HepG2 (cell line): ENCODE measurements around the gene MTHFS. TPM values are rescaled to one million over a fixed set of nuclear protein-coding genes. Genes with fewer than 3 reads are reported as not detected.

ENCODE experiments used
- ATAC-seq: fragments of 200-7000 bp; cut with Tn5 transposase; 3 replicates; pipeline ENCODE4 v1.9.1; 2020; ENCODE audit warnings: mild to moderate bottlenecking, moderate library complexity
- BruUV-seq: library from RNA; stranded (reverse); fragments of 400-500 nt; replicated peaks from 2 replicates; lab custom pipeline; 2021; lab: Mats Ljungman, UMichigan
- CTCF ChIA-PET: fragments of 300-600 bp; formaldehyde crosslinking; extraction: SDS; loops from one replicate; lab custom pipeline; 2021; ENCODE audit warnings: low total read pairs, inconsistent platforms, low intra/inter-chr PET ratio; lab: Yijun Ruan, JAX
- POLR2A ChIA-PET: fragments of 350-600 bp; sonication (Branson Sonifier 250); formaldehyde crosslinking; loops from one replicate; lab custom pipeline; 2020; ENCODE audit warnings: antibody characterized with exemption, inconsistent platforms; lab: Yijun Ruan, JAX
- DNase-seq: peaks from one replicate; pipeline ENCODE4 v3.0.0-alpha.2; 2015; ENCODE audit warnings: low spot score
- FAIRE-seq: peaks from 3 replicates; lab custom pipeline; 2011; peaks lifted over from hg19 to GRCh38; lab: Jason Lieb, UNC
- H2AFZ ChIP-seq: one replicate; pipeline ENCODE4 v1.6.1; 2011; ENCODE audit warnings: low read length, inconsistent platforms
- H3K27ac ChIP-seq: fragments of 300-600 bp; 3 replicates; pipeline ENCODE4 v1.8.0; 2011; ENCODE audit warnings: mixed run types, mild to moderate bottlenecking, mixed read lengths, low read length, inconsistent platforms; ENCODE audit not compliant: insufficient read depth; ENCODE audit errors: extremely low read length
- H3K27me3 ChIP-seq, 2 experiments: fragments of 200-600 bp in 1 of 2; 2 replicates in 1 of 2; 3 replicates in 1 of 2; pipeline versions ENCODE4 v1.6.0 to v1.8.0; 2011; ENCODE audit warnings: low read length in 2 of 2, mild to moderate bottlenecking in 2 of 2, moderate library complexity in 2 of 2, inconsistent platforms in 1 of 2; ENCODE audit not compliant: insufficient read depth in 2 of 2, control insufficient read depth in 1 of 2
- H3K36me3 ChIP-seq, 2 experiments: fragments of 200-600 bp in 1 of 2; replicated peaks in 1 of 2; 2 replicates in 1 of 2; 3 replicates in 1 of 2; pipeline versions ENCODE4 v1.5.1 to v1.8.0; 2011; ENCODE audit warnings: low read length in 2 of 2, inconsistent platforms in 1 of 2; ENCODE audit not compliant: insufficient read depth in 2 of 2, control insufficient read depth in 1 of 2
- H3K4me1 ChIP-seq: 2 replicates; pipeline ENCODE4 v1.5.1; 2012; ENCODE audit warnings: low read length, inconsistent platforms; ENCODE audit not compliant: insufficient read depth
- H3K4me2 ChIP-seq: 2 replicates; pipeline ENCODE4 v1.6.0; 2011; ENCODE audit warnings: low read depth, low read length, inconsistent platforms
- H3K4me3 ChIP-seq, 3 experiments: fragments of 200-600 bp in 1 of 3; sonication (generic), shearing (Covaris generic) in 1 of 3; replicated peaks in 1 of 3; 2 replicates each; pipeline ENCODE4 v1.5.1; 2011 to 2016; ENCODE audit warnings: low read length in 3 of 3, inconsistent platforms in 2 of 3, low read depth in 2 of 3, mild to moderate bottlenecking in 2 of 3, control low read depth in 1 of 3, mixed read lengths in 1 of 3; ENCODE audit not compliant: insufficient read depth in 1 of 3
- H3K79me2 ChIP-seq: one replicate; pipeline ENCODE4 v1.6.1; 2011; ENCODE audit warnings: low read length, inconsistent platforms; ENCODE audit not compliant: insufficient read depth
- H3K9ac ChIP-seq: 2 replicates; pipeline ENCODE4 v1.6.0; 2011; ENCODE audit warnings: mild to moderate bottlenecking, low read depth, low read length, inconsistent platforms; ENCODE audit not compliant: insufficient read depth
- H3K9me3 ChIP-seq: 2 replicates; pipeline ENCODE4 v1.5.1; 2012; ENCODE audit warnings: mild to moderate bottlenecking, low read length
- H4K20me1 ChIP-seq: 2 replicates; pipeline ENCODE4 v1.6.0; 2011; ENCODE audit warnings: inconsistent platforms, mild to moderate bottlenecking, low read length, moderate library complexity; ENCODE audit not compliant: insufficient read depth
- DPF2 ChIP-seq: sonication (generic); formaldehyde crosslinking; IDR thresholded peaks from 2 replicates; pipeline ENCODE4 v1.4.0; 2020; ENCODE audit warnings: mild to moderate bottlenecking, low read depth, missing genetic modification reagents, borderline replicate concordance
- MBD4 ChIP-seq: IDR thresholded peaks from 2 replicates; pipeline ENCODE4 v1.6.1; 2012; ENCODE audit warnings: low read length, inconsistent platforms, borderline replicate concordance
- MEIS1 ChIP-seq: sonication (generic); formaldehyde crosslinking; IDR thresholded peaks from 2 replicates; pipeline ENCODE4 v1.9.0; 2021; ENCODE audit warnings: mild to moderate bottlenecking, missing genetic modification reagents, moderate library complexity, borderline replicate concordance
- NCOR1 ChIP-seq: fragments of 200-600 bp; sonication (generic); IDR thresholded peaks from 2 replicates; pipeline ENCODE4 v1.7.0; 2017; ENCODE audit warnings: antibody characterized with exemption, low read length, borderline replicate concordance
- RFXAP ChIP-seq: sonication (generic); formaldehyde crosslinking; IDR thresholded peaks from 2 replicates; pipeline ENCODE4 v1.4.0; 2020; ENCODE audit warnings: missing genetic modification reagents, borderline replicate concordance
- SMAD9 ChIP-seq: sonication (generic); formaldehyde crosslinking; IDR thresholded peaks from 2 replicates; pipeline ENCODE4 v1.5.1; 2020; ENCODE audit warnings: mild to moderate bottlenecking, missing genetic modification reagents
- ZNF230 ChIP-seq: sonication (generic); formaldehyde crosslinking; IDR thresholded peaks from 2 replicates; pipeline ENCODE4 v1.4.0; 2020; ENCODE audit warnings: mild to moderate bottlenecking, missing genetic modification reagents
- ZNF672 ChIP-seq: sonication (generic); formaldehyde crosslinking; IDR thresholded peaks from 2 replicates; pipeline ENCODE4 v1.8.1; 2022; ENCODE audit warnings: missing genetic modification reagents
- WGBS: methylation state at CpG from one replicate; pipeline ENCODE4 v1.1.6; 2017; ENCODE audit warnings: low lambda C conversion rate; 5-methylcytosine and 5-hydroxymethylcytosine counted together
- in situ Hi-C: cut with HindIII; loops from 2 replicates; pipeline ENCODE4 v1.10.0; 2017; ENCODE audit warnings: low pct_unique_long_range_greater_than_20kb; ENCODE audit not compliant: extremely low pct_ligation_motif_present
- intact Hi-C: fragments of 100-400 bp; cut with micrococcal nuclease; formaldehyde crosslinking; loops from one replicate; pipeline ENCODE4 v1.10.0; 2022; ENCODE audit not compliant: unreplicated experiment
- polyA plus RNA-seq, 8 experiments: library from polyadenylated mRNA; depleted of rRNA in 3 of 8; stranded (reverse) in 7 of 8; unstranded in 1 of 8; fragments of >200 nt; fragmentation: Illumina TruSeq in 4 of 8; extraction: Trizol in 4 of 8; gene quantifications; 2 replicates each; pipeline versions ENCODE4 v1.2.1 to v1.2.3, GENCODE V29; 2011 to 2016; ENCODE audit warnings: low read depth in 4 of 8, missing spikeins in 1 of 8, mixed read lengths in 1 of 8; ENCODE audit not compliant: insufficient read depth in 1 of 8
- total RNA-seq, 5 experiments: library from RNA; depleted of rRNA; stranded (reverse); fragments of >200 nt; fragmentation: Illumina TruSeq; extraction: Trizol; gene quantifications; 2 replicates each; pipeline ENCODE4 v1.2.3, GENCODE V29; 2016; ENCODE audit warnings: low read depth in 1 of 5
- TF ChIP-seq, protein P1 (sequence below): sonication (generic); formaldehyde crosslinking; IDR thresholded peaks from 2 replicates; pipeline ENCODE4 v1.5.0; 2020; ENCODE audit warnings: mild to moderate bottlenecking, missing genetic modification reagents
- TF ChIP-seq, protein P2 (sequence below): sonication (generic); formaldehyde crosslinking; IDR thresholded peaks from 2 replicates; pipeline ENCODE4 v1.4.0; 2020; ENCODE audit warnings: missing genetic modification reagents, mild to moderate bottlenecking, borderline replicate concordance
- TF ChIP-seq, protein P3 (sequence below): sonication (generic); formaldehyde crosslinking; IDR thresholded peaks from 2 replicates; pipeline ENCODE4 v1.5.1; 2020; ENCODE audit warnings: missing genetic modification reagents, mild to moderate bottlenecking, borderline replicate concordance
- TF ChIP-seq, protein P4 (sequence below): IDR thresholded peaks from 2 replicates; pipeline ENCODE4 v1.6.1; 2018; ENCODE audit warnings: missing genetic modification reagents, mild to moderate bottlenecking, missing compliant biosample characterization

Gene MTHFS
- total and polyA plus RNA-seq, 2 of the 13 experiments (the other 11 are each of a cell fraction or from before 2014, with no cell fraction given), result 37.0 to 49.7 TPM

DNA sequence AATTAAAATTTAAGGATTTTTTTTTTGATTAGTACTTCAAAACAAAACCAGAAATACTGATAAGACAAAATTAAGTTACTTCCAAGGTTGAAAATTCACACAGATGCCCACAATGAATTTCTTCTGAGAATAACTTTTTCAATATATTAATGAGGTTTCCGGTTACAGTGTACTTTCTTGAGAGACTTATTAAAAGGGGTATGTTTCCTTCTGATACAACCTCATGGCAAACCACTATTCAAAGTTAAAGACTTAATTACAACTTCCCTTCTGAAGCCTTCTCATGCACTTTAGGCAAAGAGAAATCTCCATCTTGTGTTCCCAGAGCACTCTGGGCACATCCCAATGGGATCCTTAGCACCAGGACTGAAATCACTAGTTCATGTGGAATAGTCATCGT is 36.2 kb downstream of the MTHFS start:
- FAIRE-seq, result no peak

More for the DNA sequence above, 36.2 kb downstream of the MTHFS start:
- H3K27me3 ChIP-seq, result no peaks in the 10 kb centered on the region
- peaks cover 3% of the 10 kb centered on the region for H3K79me2 ChIP-seq
- no peak overlapping the region for H3K4me2 ChIP-seq
- H3K36me3 ChIP-seq, result peaks cover 5 to 27% of the 10 kb centered on the region in 2 experiments; a peak in 3 of 5 replicates
- WGBS, result 95% methylated on average over 2 of the region's 2 CpGs
- no peak for DNase-seq
- TF ChIP-seq, protein P1, sequence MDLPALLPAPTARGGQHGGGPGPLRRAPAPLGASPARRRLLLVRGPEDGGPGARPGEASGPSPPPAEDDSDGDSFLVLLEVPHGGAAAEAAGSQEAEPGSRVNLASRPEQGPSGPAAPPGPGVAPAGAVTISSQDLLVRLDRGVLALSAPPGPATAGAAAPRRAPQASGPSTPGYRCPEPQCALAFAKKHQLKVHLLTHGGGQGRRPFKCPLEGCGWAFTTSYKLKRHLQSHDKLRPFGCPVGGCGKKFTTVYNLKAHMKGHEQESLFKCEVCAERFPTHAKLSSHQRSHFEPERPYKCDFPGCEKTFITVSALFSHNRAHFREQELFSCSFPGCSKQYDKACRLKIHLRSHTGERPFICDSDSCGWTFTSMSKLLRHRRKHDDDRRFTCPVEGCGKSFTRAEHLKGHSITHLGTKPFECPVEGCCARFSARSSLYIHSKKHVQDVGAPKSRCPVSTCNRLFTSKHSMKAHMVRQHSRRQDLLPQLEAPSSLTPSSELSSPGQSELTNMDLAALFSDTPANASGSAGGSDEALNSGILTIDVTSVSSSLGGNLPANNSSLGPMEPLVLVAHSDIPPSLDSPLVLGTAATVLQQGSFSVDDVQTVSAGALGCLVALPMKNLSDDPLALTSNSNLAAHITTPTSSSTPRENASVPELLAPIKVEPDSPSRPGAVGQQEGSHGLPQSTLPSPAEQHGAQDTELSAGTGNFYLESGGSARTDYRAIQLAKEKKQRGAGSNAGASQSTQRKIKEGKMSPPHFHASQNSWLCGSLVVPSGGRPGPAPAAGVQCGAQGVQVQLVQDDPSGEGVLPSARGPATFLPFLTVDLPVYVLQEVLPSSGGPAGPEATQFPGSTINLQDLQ (CRISPR knock-in tag), result no peak
- TF ChIP-seq SMAD9 (CRISPR knock-in tag), result no peak
- TF ChIP-seq DPF2 (CRISPR knock-in tag), result no peak
- no peak for TF ChIP-seq ZNF230 (CRISPR knock-in tag)
- TF ChIP-seq, protein P2, sequence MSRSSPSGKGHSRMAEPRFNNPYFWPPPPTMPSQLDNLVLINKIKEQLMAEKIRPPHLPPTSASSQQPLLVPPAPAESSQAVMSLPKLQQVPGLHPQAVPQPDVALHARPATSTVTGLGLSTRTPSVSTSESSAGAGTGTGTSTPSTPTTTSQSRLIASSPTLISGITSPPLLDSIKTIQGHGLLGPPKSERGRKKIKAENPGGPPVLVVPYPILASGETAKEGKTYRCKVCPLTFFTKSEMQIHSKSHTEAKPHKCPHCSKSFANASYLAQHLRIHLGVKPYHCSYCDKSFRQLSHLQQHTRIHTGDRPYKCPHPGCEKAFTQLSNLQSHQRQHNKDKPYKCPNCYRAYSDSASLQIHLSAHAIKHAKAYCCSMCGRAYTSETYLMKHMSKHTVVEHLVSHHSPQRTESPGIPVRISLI (CRISPR knock-in tag), result no peak
- TF ChIP-seq NCOR1, result no peak
- TF ChIP-seq, protein P3, sequence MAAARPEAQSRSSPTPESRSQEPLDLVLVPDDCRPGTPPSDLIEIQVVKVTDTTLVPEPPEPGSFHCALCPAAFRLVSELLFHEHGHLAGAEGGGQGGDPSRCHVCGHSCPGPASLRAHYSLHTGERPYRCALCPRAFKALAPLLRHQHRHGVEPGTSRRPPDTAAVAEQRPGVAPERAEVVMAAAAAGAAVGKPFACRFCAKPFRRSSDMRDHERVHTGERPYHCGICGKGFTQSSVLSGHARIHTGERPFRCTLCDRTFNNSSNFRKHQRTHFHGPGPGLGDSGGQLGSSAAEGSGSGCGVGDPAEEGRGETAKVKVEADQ (CRISPR knock-in tag), result no peak
- TF ChIP-seq, protein P4, sequence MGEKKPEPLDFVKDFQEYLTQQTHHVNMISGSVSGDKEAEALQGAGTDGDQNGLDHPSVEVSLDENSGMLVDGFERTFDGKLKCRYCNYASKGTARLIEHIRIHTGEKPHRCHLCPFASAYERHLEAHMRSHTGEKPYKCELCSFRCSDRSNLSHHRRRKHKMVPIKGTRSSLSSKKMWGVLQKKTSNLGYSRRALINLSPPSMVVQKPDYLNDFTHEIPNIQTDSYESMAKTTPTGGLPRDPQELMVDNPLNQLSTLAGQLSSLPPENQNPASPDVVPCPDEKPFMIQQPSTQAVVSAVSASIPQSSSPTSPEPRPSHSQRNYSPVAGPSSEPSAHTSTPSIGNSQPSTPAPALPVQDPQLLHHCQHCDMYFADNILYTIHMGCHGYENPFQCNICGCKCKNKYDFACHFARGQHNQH (CRISPR knock-in tag), result no peak
- TF ChIP-seq RFXAP, result no peak
- no peak for TF ChIP-seq ZNF672 (CRISPR knock-in tag)
- TF ChIP-seq MBD4, result no peak
- no peak for TF ChIP-seq MEIS1
- H2AFZ ChIP-seq, result no peak overlapping the region
- ChIA-PET CTCF (no interaction called here), POLR2A (no interaction called here)
- intact Hi-C loops, result no loop called here
- peaks cover 7% of the 10 kb centered on the region for H3K4me1 ChIP-seq
- H3K9ac ChIP-seq, result no peak overlapping the region
- no peaks in the 10 kb centered on the region for H4K20me1 ChIP-seq
- no peaks in the 10 kb centered on the region for H3K9me3 ChIP-seq
- no peak overlapping the region for H3K4me3 ChIP-seq
- H3K27ac ChIP-seq, result no peak overlapping the region
- ATAC-seq, result no peak
- no TSS peak for BruUV-seq
- in situ Hi-C loops, result no loop called here
